ENCODE measurements around the gene HEG1. TPM values are rescaled to one million over a fixed set of nuclear protein-coding genes. Genes with fewer than 3 reads are reported as not detected.
A peak's percentile ranks its signal among the peaks of the same experiment; 100 is the strongest.

HEG1 gene
- total RNA-seq, 2 experiments from 2014 or later: 24.5 to 25.8 TPM

- POLR2A ChIA-PET: interaction anchor here (0.8 to 1.9 kb wide), 3 partner anchors 13 to 323 kb away, joined by 3 to 8 read pairs (median 3); no protein-coding TSS in a partner anchor
- H3K9me3 Mint-ChIP-seq: no peaks in the 10 kb centered on the region
- intact Hi-C loops (cut with micrococcal nuclease): loop anchor here (5.0 to 10.0 kb wide), 3 partner anchors 71 to 304 kb away; no protein-coding TSS in a partner anchor
- peak overlapping the region; percentile 78 for H3K4me3 Mint-ChIP-seq
- no peaks in the 10 kb centered on the region for H3K27me3 Mint-ChIP-seq
- no peak for ATAC-seq
- peaks cover 40% of the 10 kb centered on the region for H3K4me1 Mint-ChIP-seq (ENCODE audit: low read depth)
- CTCF ChIA-PET: interaction anchor here (1.2 to 1.4 kb wide), 2 partner anchors 13 to 124 kb away, joined by 3 to 4 read pairs; no protein-coding TSS in a partner anchor
- H3K36me3 Mint-ChIP-seq (ENCODE audit: low read depth): peaks cover 15% of the 10 kb centered on the region
- peak overlapping the region; percentile 91 for H3K27ac Mint-ChIP-seq
- no peak for DNase-seq
- TF ChIP-seq CTCF (IDR thresholded peaks at IDR 0.05): no peak
These were observed 4.6 kb downstream of the HEG1 start for GRCh38 chr3:125051205-125051604.

- TF ChIP-seq CTCF (IDR thresholded peaks at IDR 0.05): no peak
- peaks cover 15% of the 10 kb centered on the region for H3K36me3 Mint-ChIP-seq (ENCODE audit: low read depth)
- DNase-seq (no peak), ATAC-seq (no peak)
- no peak overlapping the region for H3K4me3 Mint-ChIP-seq
- H3K4me1 Mint-ChIP-seq (ENCODE audit: low read depth): peaks cover 40% of the 10 kb centered on the region
- ChIA-PET POLR2A (interaction anchor here (0.6 kb wide), 1 partner anchor 191 kb away, joined by 3 read pairs; no protein-coding TSS in a partner anchor), CTCF (no interaction called here)
- H3K9me3 Mint-ChIP-seq: no peaks in the 10 kb centered on the region
- intact Hi-C loops (cut with micrococcal nuclease): loop anchor here (5.0 to 10.0 kb wide), 3 partner anchors 72 to 304 kb away; no protein-coding TSS in a partner anchor
- H3K27ac Mint-ChIP-seq: no peak overlapping the region
- H3K27me3 Mint-ChIP-seq: no peaks in the 10 kb centered on the region
These were observed 5.2 kb downstream of the HEG1 start for GRCh38 chr3:125050488-125051090.

GRCh38 chr3:125048282-125048681, 7.5 kb downstream of the HEG1 start:
- ATAC-seq (no peak), DNase-seq (no peak)
- intact Hi-C loops (cut with micrococcal nuclease): no loop called here
- no peaks in the 10 kb centered on the region for H3K9me3 Mint-ChIP-seq
- H3K4me1 Mint-ChIP-seq (ENCODE audit: low read depth): peaks cover 27% of the 10 kb centered on the region
- CTCF ChIA-PET: interaction anchor here (1.3 kb wide), 1 partner anchor 10 kb away, joined by 7 read pairs; no protein-coding TSS in a partner anchor
- H3K36me3 Mint-ChIP-seq (ENCODE audit: low read depth): peaks cover 15% of the 10 kb centered on the region
- H3K4me3 Mint-ChIP-seq: no peak overlapping the region
- H3K27me3 Mint-ChIP-seq: no peaks in the 10 kb centered on the region
- no peak overlapping the region for H3K27ac Mint-ChIP-seq
- POLR2A ChIA-PET: no interaction called here
- no peak for TF ChIP-seq CTCF (IDR thresholded peaks at IDR 0.05)

- POLR2A ChIA-PET: interaction anchor here (1.4 kb wide), 1 partner anchor 11 kb away, joined by 4 read pairs; no protein-coding TSS in a partner anchor
These were observed 9.8 kb downstream of the HEG1 start for GRCh38 chr3:125045965-125046364.

More at GRCh38 chr3:125045965-125046364, 9.8 kb downstream of the HEG1 start:
- Mint-ChIP-seq H3K27ac (no peak overlapping the region), H3K4me1 (ENCODE audit: low read depth) (peaks cover 7% of the 10 kb centered on the region), H3K9me3 (no peaks in the 10 kb centered on the region), H3K27me3 (no peaks in the 10 kb centered on the region), H3K36me3 (ENCODE audit: low read depth) (peaks cover 15% of the 10 kb centered on the region), H3K4me3 (no peak overlapping the region)
- intact Hi-C loops (cut with micrococcal nuclease): no loop called here
- ATAC-seq (no peak), DNase-seq (no peak)
- TF ChIP-seq CTCF (IDR thresholded peaks at IDR 0.05): no peak
- CTCF ChIA-PET: no interaction called here
